Inflammatory macrophage treated with lipopolysaccharide for 1 hour (primary cell): ENCODE data around the gene SELENOM.
"Not testable (repeated sequence)": the region's sequence is repeated elsewhere in the genome, so short reads cannot be mapped to it uniquely, and the experiment has no call there.

Source experiments
- DNase-seq, 2 donors: peaks; one replicate each; pipeline ENCODE4 v3.0.0-alpha.2; 2020 to 2022

The SELENOM gene

DNA sequence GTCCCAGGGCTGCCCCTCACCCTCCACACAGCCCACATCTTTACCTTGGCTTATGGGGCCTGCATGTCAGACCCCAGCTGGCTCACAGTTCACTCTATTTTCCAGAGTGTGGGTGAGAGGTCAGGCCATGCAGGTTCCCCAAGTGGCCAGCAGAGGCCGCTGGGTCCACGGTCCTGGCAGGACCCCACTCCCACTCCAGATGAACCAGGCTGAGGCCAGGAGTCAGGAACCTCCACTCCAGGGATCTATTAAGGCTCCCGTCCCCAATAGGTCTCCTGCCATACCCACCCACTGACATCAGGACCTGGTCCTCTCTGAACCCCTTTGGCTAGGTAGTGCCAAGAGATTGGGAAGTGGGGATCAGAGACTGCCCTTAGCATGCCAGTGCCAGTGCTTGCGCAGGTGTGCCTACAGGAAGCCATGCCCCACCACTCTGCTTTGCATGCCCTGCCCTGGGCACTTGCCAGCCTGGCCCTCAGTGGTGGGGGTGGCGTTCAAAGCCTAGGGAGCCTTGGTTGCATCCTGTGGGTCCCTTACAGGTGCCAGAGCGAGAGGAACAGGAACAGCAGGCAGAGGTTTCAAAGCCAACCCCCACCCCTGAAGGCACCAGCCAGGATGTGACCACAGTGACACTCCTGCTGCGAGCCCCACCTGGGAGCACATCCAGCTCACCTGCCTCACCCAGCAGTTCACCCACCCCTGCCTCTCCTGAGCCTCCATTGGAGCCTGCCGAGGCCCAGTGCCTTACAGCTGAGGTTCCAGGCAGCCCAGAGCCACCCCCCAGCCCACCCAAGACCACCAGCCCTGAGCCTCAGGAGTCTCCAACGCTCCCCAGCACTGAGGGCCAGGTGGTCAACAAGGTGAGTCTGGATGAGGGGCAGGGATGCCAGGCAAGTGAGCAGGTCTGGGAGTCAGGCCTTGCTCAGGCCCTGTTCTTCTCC, 17.9 kb downstream of the SELENOM start:
- DNase-seq = peak; percentile 21 to 56

GRCh38 chr22:31088233-31088986, 19.0 kb downstream of the SELENOM start:
- DNase-seq = no peak

- DNase-seq = no peak
Observed at GRCh38 chr22:31087744-31088215, 19.6 kb downstream of the SELENOM start.

DNA sequence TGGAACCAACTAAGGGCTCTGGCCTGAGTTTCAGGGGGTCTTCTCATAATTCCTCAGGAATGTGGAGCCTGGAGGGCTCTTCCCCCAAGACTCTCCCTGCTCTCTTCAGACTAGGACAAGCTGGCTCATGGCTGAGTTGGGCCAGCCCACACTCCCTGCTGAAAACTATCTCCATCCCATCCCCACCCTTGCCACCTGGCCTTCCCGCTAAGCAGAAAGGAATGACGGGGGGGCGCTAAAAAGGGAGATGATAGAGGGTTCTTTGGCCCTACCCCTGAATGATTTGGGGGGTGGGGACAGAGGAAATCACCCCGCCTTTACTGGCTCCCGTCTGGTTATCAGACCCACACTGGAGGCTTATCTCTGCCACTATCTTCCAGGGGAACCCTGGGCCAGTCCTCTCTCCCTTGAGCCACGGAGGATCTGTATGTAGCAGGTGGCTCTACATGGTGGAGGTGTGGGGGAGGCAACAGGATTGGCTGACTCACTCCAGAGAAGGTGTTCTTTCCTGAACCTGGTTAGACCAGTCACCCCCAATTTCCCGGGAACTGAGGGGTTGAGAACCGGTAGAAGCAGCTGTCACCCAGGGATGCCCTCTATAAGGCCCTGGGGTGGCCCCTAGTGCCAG, 20.6 kb downstream of the SELENOM start:
- no peak for DNase-seq

DNA sequence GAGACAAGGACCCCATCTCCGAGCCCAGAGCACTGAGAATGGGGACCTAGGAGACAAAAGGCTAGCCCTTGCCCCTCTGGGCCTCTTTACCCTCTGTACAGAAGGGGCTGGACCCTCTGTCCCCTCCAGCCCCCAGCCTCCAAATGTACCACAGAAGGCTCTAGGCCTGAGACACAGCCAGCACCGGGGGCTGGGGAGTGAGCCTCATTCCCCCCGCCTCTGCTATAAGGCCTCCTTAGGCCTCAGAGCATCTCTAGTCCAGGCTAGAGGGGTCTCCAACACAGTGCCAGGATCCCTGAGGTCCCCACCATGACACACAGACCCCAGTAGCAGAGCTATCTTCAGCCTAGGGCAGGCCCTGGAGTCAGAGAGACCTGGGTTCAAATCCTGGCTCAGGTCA, 21.4 kb downstream of the SELENOM start:
- DNase-seq = no peak

- peak in 1 of 2 donors; percentile 35 for DNase-seq
Observed at GRCh38 chr22:31085493-31085824, 21.9 kb downstream of the SELENOM start.

GRCh38 chr22:31084811-31085492, 22.4 kb downstream of the SELENOM start:
- peak; percentile 84 to 89 for DNase-seq

GRCh38 chr22:31083923-31084810, 23.2 kb downstream of the SELENOM start:
- no peak for DNase-seq

GRCh38 chr22:31083377-31083768, 24.0 kb downstream of the SELENOM start:
- DNase-seq = no peak

GRCh38 chr22:31082606-31083376, 24.6 kb downstream of the SELENOM start:
- DNase-seq = peak; percentile 31 to 35

GRCh38 chr22:31081963-31082605, 25.3 kb downstream of the SELENOM start:
- no peak for DNase-seq

DNA sequence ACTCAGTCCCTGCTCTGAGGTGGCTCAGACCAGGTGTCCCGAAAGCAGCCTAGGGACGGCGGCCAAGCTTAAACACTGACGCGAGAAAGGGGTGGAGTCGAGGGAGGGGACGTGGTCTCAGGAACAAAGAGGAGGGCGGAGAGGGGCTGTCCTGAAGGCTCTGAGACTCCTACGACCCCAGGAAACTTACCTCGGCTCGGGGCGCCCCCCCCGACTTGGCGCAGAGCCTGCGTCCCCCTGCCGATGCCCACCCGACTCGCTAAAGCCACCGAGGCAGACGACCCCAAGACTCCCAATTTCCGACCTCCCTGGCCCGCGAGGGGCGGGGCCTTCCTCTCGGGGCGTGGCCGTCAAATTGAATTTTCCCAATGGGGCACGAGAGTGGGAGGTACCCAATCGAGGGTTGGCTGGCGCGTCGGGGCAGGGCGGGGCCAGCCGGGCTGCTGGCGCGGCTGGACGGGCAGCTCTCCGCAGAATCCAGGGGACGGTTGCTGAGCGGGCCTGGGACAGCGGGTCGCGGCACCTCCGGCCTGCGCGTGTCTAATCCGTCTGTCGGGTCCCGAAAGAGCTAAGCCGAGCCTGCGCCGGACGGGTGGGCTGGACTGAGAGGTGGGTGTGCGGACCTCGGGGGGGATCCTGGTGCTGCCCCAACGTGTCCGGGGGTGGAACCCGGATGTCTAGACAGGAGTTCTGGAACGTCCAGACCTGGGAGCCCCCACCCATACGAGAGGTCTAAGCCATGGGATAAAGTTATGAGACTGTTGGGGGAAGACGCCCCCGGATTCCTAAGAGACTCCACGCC, 26.3 kb downstream of the SELENOM start, which contains the start of gene SMTN:
Gene SMTN (plus strand): TSS at position 471 of the 802 bp plus-strand sequence. CDS start 1,941 bp downstream, outside the sequence.
- DNase-seq = peak; percentile 72 to 93

- DNase-seq = no peak
Observed at GRCh38 chr22:31080164-31080847, 27.1 kb downstream of the SELENOM start.

DNA sequence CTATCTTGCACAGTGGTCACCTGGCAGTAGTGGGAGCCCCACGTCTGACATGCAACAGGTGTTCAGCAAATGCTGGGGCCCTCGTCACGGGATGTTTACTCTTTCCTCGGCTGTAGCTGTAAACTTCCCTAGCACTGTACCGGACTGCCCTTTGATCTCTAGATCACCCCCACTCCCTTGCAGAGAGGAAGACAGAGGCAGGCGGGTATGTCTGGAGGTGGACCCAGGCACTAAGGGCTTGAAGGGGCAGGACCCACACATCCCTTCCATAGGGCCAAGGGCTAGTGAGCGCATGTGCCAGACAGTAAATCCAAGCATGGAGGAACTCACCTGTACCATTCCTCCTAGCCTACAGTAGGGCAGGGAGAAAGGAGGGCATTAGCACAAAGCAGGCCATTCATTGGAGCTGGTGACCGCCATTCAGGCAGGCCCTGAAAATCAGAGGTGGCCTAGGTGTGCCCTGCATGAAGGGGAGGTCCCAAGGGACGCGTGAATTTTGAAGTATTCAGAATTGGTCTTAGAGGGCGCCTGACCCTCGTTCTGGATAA, 28.2 kb downstream of the SELENOM start:
- no peak for DNase-seq

- DNase-seq = not testable (repeated sequence)
Observed at GRCh38 chr22:31078389-31078788, 29.0 kb downstream of the SELENOM start.

GRCh38 chr22:31077681-31078080, 29.7 kb downstream of the SELENOM start:
- no peak for DNase-seq

GRCh38 chr22:31075961-31076360, 31.4 kb downstream of the SELENOM start:
- no peak for DNase-seq

- DNase-seq = not testable (repeated sequence)
Observed at GRCh38 chr22:31073545-31074145, 33.7 kb downstream of the SELENOM start.
